Smooth muscle cell (in vitro differentiated cells): ENCODE results near the gene PLA2G6. TPM values are rescaled to one million over a fixed set of nuclear protein-coding genes. Genes with fewer than 3 reads are reported as not detected.

Experiments
- DNase-seq: peaks from one replicate; lab custom pipeline; 2025; ENCODE audit not compliant: unreplicated experiment; lab: John Stamatoyannopoulos, UW
- H2AFZ ChIP-seq: fragments of 200-600 bp; sonication (generic); 2 replicates; pipeline ENCODE4 v1.6.0; 2016; ENCODE audit warnings: antibody characterized with exemption, low read depth, mild to moderate bottlenecking
- H3F3A ChIP-seq: fragments of 200-600 bp; sonication (generic); 2 replicates; pipeline ENCODE4 v1.6.0; 2017; ENCODE audit warnings: antibody characterized with exemption, low read depth
- H3K27ac ChIP-seq: fragments of 200-600 bp; sonication (generic); 2 replicates; pipeline ENCODE4 v1.5.1; 2016; ENCODE audit warnings: low read depth, mild to moderate bottlenecking
- H3K27me3 ChIP-seq: fragments of 200-600 bp; sonication (generic); 2 replicates; pipeline ENCODE4 v1.6.1; 2016; ENCODE audit warnings: low read depth, mild to moderate bottlenecking
- H3K36me3 ChIP-seq: fragments of 200-600 bp; sonication (generic); 2 replicates; pipeline ENCODE4 v1.5.1; 2016; ENCODE audit warnings: low read depth
- H3K4me1 ChIP-seq: fragments of 200-600 bp; sonication (generic); 2 replicates; pipeline ENCODE4 v1.5.1; 2016; ENCODE audit warnings: low read depth
- H3K4me2 ChIP-seq: fragments of 200-600 bp; sonication (generic); 2 replicates; pipeline ENCODE4 v1.6.0; 2016; ENCODE audit warnings: mild to moderate bottlenecking
- H3K4me3 ChIP-seq: fragments of 200-600 bp; sonication (generic); 2 replicates; pipeline ENCODE4 v1.5.1; 2016; ENCODE audit warnings: mild to moderate bottlenecking
- H3K79me2 ChIP-seq: fragments of 200-600 bp; sonication (generic); 2 replicates; pipeline ENCODE4 v1.6.0; 2016; ENCODE audit warnings: low read depth, mild to moderate bottlenecking
- H3K9ac ChIP-seq: fragments of 200-600 bp; sonication (generic); 2 replicates; pipeline ENCODE4 v1.6.0; 2016; ENCODE audit warnings: low read depth
- H3K9me3 ChIP-seq: fragments of 200-600 bp; sonication (generic); replicated peaks from 2 replicates; pipeline ENCODE4 v1.5.1; 2016; ENCODE audit warnings: low read depth
- H4K20me1 ChIP-seq: fragments of 200-600 bp; sonication (generic); 2 replicates; pipeline ENCODE4 v1.6.0; 2016; ENCODE audit warnings: low read depth
- WGBS: methylation state at CpG from one replicate; pipeline ENCODE4 v1.1.7; 2016; ENCODE audit warnings: low lambda C conversion rate; 5-methylcytosine and 5-hydroxymethylcytosine counted together
- polyA plus RNA-seq: library from polyadenylated mRNA; unstranded; fragments of >200 nt; fragmentation: Nextera tagmentation; extraction: Ambion mirVana; gene quantifications from 2 replicates; pipeline ENCODE4 v1.2.1, GENCODE V29; 2016
- total RNA-seq: library from RNA; depleted of rRNA; stranded (reverse); fragments of >200 nt; gene quantifications from 2 replicates; pipeline ENCODE4 v1.2.3, GENCODE V29; 2014
- TF ChIP-seq, protein P1 (sequence below): fragments of 200-600 bp; sonication (generic); IDR thresholded peaks from 2 replicates; pipeline ENCODE4 v1.5.1; 2017; ENCODE audit warnings: borderline replicate concordance, mild to moderate bottlenecking, antibody characterized with exemption; ENCODE audit not compliant: insufficient read depth, poor library complexity, severe bottlenecking

PLA2G6 gene
- total and polyA plus RNA-seq, 2 experiments from 2014 or later: 6.1 to 8.9 TPM

DNA sequence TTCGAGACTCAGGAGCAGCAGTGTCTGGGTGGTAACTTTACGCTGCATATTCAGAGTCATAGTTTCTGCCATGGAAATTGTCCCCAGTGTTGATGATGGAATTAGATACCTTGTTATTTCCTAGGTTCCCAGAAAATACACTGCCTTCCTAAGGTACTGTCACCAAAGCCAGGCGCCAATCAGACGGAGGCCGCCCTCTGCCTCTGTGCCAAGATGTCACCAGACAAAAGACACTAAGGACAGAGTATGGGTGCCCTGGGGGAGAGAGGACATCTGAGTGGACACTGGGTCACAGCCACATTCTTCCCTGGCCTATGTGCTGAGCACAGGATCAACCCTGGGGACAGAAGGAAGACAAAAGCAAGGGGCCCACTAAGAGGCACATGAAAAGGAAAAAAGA lies 11.2 kb downstream of the PLA2G6 start:
- 91% methylated on average over 5 of the region's 5 CpGs for WGBS
- H3K4me3 ChIP-seq: no peak overlapping the region
- TF ChIP-seq, protein P1, sequence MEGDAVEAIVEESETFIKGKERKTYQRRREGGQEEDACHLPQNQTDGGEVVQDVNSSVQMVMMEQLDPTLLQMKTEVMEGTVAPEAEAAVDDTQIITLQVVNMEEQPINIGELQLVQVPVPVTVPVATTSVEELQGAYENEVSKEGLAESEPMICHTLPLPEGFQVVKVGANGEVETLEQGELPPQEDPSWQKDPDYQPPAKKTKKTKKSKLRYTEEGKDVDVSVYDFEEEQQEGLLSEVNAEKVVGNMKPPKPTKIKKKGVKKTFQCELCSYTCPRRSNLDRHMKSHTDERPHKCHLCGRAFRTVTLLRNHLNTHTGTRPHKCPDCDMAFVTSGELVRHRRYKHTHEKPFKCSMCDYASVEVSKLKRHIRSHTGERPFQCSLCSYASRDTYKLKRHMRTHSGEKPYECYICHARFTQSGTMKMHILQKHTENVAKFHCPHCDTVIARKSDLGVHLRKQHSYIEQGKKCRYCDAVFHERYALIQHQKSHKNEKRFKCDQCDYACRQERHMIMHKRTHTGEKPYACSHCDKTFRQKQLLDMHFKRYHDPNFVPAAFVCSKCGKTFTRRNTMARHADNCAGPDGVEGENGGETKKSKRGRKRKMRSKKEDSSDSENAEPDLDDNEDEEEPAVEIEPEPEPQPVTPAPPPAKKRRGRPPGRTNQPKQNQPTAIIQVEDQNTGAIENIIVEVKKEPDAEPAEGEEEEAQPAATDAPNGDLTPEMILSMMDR: no peak

GRCh38 chr22:38169116-38169515 lies 12.5 kb downstream of the PLA2G6 start:
- Histone ChIP-seq H3K79me2 (no peaks in the 10 kb centered on the region), H3K4me1 (no peaks in the 10 kb centered on the region), H3K9ac (no peak overlapping the region), H2AFZ (no peak overlapping the region), H4K20me1 (no peaks in the 10 kb centered on the region), H3K9me3 (no peaks in the 10 kb centered on the region), H3K4me2 (no peak overlapping the region), H3K36me3 (no peaks in the 10 kb centered on the region), H3F3A (no peaks in the 10 kb centered on the region), H3K4me3 (no peak overlapping the region), H3K27me3 (no peaks in the 10 kb centered on the region), H3K27ac (no peak overlapping the region)
- WGBS: 93% methylated on average over 11 of the region's 17 CpGs
- no peak for DNase-seq
- TF ChIP-seq, protein P1: no peak

More for the DNA sequence above, 11.2 kb downstream of the PLA2G6 start:
- H3K4me2 ChIP-seq: no peak overlapping the region
- no peaks in the 10 kb centered on the region for H3K27me3 ChIP-seq
- H3K79me2 ChIP-seq: no peaks in the 10 kb centered on the region
- no peaks in the 10 kb centered on the region for H3K4me1 ChIP-seq
- no peaks in the 10 kb centered on the region for H3F3A ChIP-seq
- H3K9ac ChIP-seq: no peak overlapping the region
- H3K36me3 ChIP-seq: no peaks in the 10 kb centered on the region
- no peaks in the 10 kb centered on the region for H3K9me3 ChIP-seq
- H2AFZ ChIP-seq: no peak overlapping the region
- DNase-seq: no peak
- H3K27ac ChIP-seq: no peak overlapping the region
- H4K20me1 ChIP-seq: no peaks in the 10 kb centered on the region

GRCh38 chr22:38167988-38168407 lies 13.6 kb downstream of the PLA2G6 start:
- Histone ChIP-seq H3K36me3 (no peaks in the 10 kb centered on the region), H3K4me3 (no peak overlapping the region), H3K9me3 (no peaks in the 10 kb centered on the region), H3K27me3 (no peaks in the 10 kb centered on the region), H3K9ac (no peak overlapping the region), H3K4me2 (no peak overlapping the region), H3K27ac (no peak overlapping the region), H4K20me1 (no peaks in the 10 kb centered on the region), H3K79me2 (no peaks in the 10 kb centered on the region), H3K4me1 (no peaks in the 10 kb centered on the region), H3F3A (no peaks in the 10 kb centered on the region), H2AFZ (no peak overlapping the region)
- no peak for DNase-seq
- TF ChIP-seq, protein P1: no peak
- WGBS: 82% methylated on average over 7 of the region's 7 CpGs

GRCh38 chr22:38165922-38166593 lies 15.6 kb downstream of the PLA2G6 start:
- H3K79me2 ChIP-seq: no peaks in the 10 kb centered on the region
- no peaks in the 10 kb centered on the region for H3K27me3 ChIP-seq
- no peak for DNase-seq
- H3K4me2 ChIP-seq: no peak overlapping the region
- TF ChIP-seq, protein P1: no peak
- H3K4me3 ChIP-seq: no peak overlapping the region
- H3F3A ChIP-seq: no peaks in the 10 kb centered on the region
- H3K36me3 ChIP-seq: no peaks in the 10 kb centered on the region
- 90% methylated on average over 13 of the region's 13 CpGs for WGBS
- no peak overlapping the region for H3K9ac ChIP-seq
- no peaks in the 10 kb centered on the region for H4K20me1 ChIP-seq
- no peaks in the 10 kb centered on the region for H3K9me3 ChIP-seq
- no peaks in the 10 kb centered on the region for H3K4me1 ChIP-seq
- H2AFZ ChIP-seq: no peak overlapping the region
- no peak overlapping the region for H3K27ac ChIP-seq
